ENCODE results near the gene EFCAB6. TPM values are rescaled to one million over a fixed set of nuclear protein-coding genes. Genes with fewer than 3 reads are reported as not detected.

Gene EFCAB6
- total RNA-seq, 1 experiment from 2014 or later = 0.52 TPM

GRCh38 chr22:43482318-43482625, 329.8 kb downstream of the EFCAB6 start:
- Histone ChIP-seq H3K4me1 (ENCODE audit: control insufficient read depth in 1 of 2, insufficient read depth in 2 of 2, low read length in 2 of 2) (no peaks in the 10 kb centered on the region), H3K4me2 (ENCODE audit: low read length) (no peak overlapping the region), H2AFZ (ENCODE audit: low read depth, low read length, poor library complexity, severe bottlenecking) (no peak overlapping the region), H3K9me2 (ENCODE audit: insufficient read depth) (no peaks in the 10 kb centered on the region), H4K20me1 (ENCODE audit: insufficient read depth) (no peaks in the 10 kb centered on the region), H3K27me3 (ENCODE audit: insufficient read depth, low read length) (peaks cover 12% of the 10 kb centered on the region), H3K79me2 (ENCODE audit: insufficient read depth, low read length) (no peaks in the 10 kb centered on the region), H3K27ac (ENCODE audit: low read depth, low read length) (no peak overlapping the region), H3K4me3 (replicated peaks in 1 of 2; ENCODE audit: low read depth in 1 of 2, low read length in 2 of 2) (no peak overlapping the region), H3K9me3 (ENCODE audit: control insufficient read depth in 1 of 2, insufficient read depth in 1 of 2, low read depth in 1 of 2, low read length in 2 of 2) (no peaks in the 10 kb centered on the region), H3K9ac (ENCODE audit: low read length) (no peak overlapping the region), H3K36me3 (ENCODE audit: control insufficient read depth in 1 of 2, insufficient read depth in 2 of 2, low read length in 2 of 2) (no peaks in the 10 kb centered on the region)
- intact Hi-C loops (cut with micrococcal nuclease) = no loop called here
- ATAC-seq (no peak), DNase-seq (ENCODE audit: low read depth, low spot score) (no peak)
- POLR2A ChIA-PET = no interaction called here
- RAD21 ChIA-PET (ENCODE audit: low non-redundant PET in 1 of 2, low total read pairs in 2 of 2, uncharacterized antibody in 2 of 2, unreplicated experiment in 2 of 2) = no interaction called here
- BruUV-seq (replicated peaks) = no TSS peak
- no peak for TF ChIP-seq JUND (IDR thresholded peaks at IDR 0.05)
- TF ChIP-seq TCF7L2 (IDR thresholded peaks at IDR 0.05; ENCODE audit: borderline replicate concordance, extremely low read depth, insufficient read depth, insufficient read length) = no peak
- no peak for TF ChIP-seq EGR1 (IDR thresholded peaks at IDR 0.05; ENCODE audit: low read depth)
- TF ChIP-seq ZNF274 (IDR thresholded peaks at IDR 0.05; ENCODE audit: low read depth, low read length) = no peak
- TF ChIP-seq RAD21 (IDR thresholded peaks at IDR 0.05; ENCODE audit: low read depth) = no peak
- no peak for TF ChIP-seq MAX (IDR thresholded peaks at IDR 0.05)
- no peak for TF ChIP-seq POLR2A (IDR thresholded peaks at IDR 0.05; ENCODE audit: borderline replicate concordance, extremely low read depth, insufficient read depth, insufficient read length)
- no peak for TF ChIP-seq ATF3 (IDR thresholded peaks at IDR 0.05)
- TF ChIP-seq REST (IDR thresholded peaks at IDR 0.05; ENCODE audit: low read depth) = no peak
- no peak for TF ChIP-seq CEBPB (IDR thresholded peaks at IDR 0.05; ENCODE audit: low read depth)
- no peak for TF ChIP-seq CTCF (IDR thresholded peaks at IDR 0.05 in 2 of 3, conservative IDR thresholded peaks at IDR 0.05 in 1 of 3; ENCODE audit: borderline replicate concordance in 1 of 3, insufficient read depth in 1 of 3, low read depth in 2 of 3, low read length in 2 of 3)
- no peak for TF ChIP-seq SIN3A (IDR thresholded peaks at IDR 0.05; ENCODE audit: low read depth)
- TF ChIP-seq EZH2phosphoT487 (IDR thresholded peaks at IDR 0.05; ENCODE audit: borderline replicate concordance) = no peak
- TF ChIP-seq SP1 (IDR thresholded peaks at IDR 0.05; ENCODE audit: low read depth) = no peak
- no peak for TF ChIP-seq FOSL1 (IDR thresholded peaks at IDR 0.05; ENCODE audit: low read depth)
- CTCF ChIA-PET = interaction anchor here (0.9 kb wide), 1 partner anchor 95 kb away, joined by 4 read pairs; no protein-coding TSS in a partner anchor
